ENCODE data around the gene SNX5. TPM values are rescaled to one million over a fixed set of nuclear protein-coding genes. Genes with fewer than 3 reads are reported as not detected.

The SNX5 gene
- total RNA-seq, 1 donor from 2014 or later, result 64.5 TPM

Other genes with a start within 250 kb of the SNX5 start
- gene MGME1, start 224 bp upstream of the SNX5 start, total RNA-seq, result 8.5 TPM
- 11.1 TPM for gene OVOL2, start 89.1 kb upstream of the SNX5 start, total RNA-seq
- 16.6 TPM for gene KAT14, start 169.1 kb upstream of the SNX5 start, total RNA-seq
- 21.8 TPM for gene PET117, start 169.1 kb upstream of the SNX5 start, total RNA-seq

All from mucosa of gallbladder (tissue), 1 donor.